Fibroblast of villous mesenchyme (primary cell): Measurements from ENCODE around the gene ZNF148. TPM values are rescaled to one million over a fixed set of nuclear protein-coding genes. Genes with fewer than 3 reads are reported as not detected.

Experiments
- DNase-seq: peaks from one replicate; pipeline ENCODE4 v3.0.0-alpha.2; 2010; ENCODE audit warnings: low read depth
- H3K4me3 ChIP-seq: 2 replicates; pipeline ENCODE4 v1.5.1; 2011; ENCODE audit warnings: low read depth, mild to moderate bottlenecking, low read length
- CTCF ChIP-seq: IDR thresholded peaks from 2 replicates; pipeline ENCODE4 v1.5.1; 2012; ENCODE audit warnings: low read depth, mild to moderate bottlenecking, low read length; ENCODE audit not compliant: insufficient read depth
- total RNA-seq: library from RNA; depleted of rRNA; stranded (reverse); fragments of >200 nt; gene quantifications from 2 replicates; pipeline ENCODE4 v1.2.3, GENCODE V29; 2012

Gene ZNF148
- total RNA-seq, 1 donor, result 42.7 TPM

DNA sequence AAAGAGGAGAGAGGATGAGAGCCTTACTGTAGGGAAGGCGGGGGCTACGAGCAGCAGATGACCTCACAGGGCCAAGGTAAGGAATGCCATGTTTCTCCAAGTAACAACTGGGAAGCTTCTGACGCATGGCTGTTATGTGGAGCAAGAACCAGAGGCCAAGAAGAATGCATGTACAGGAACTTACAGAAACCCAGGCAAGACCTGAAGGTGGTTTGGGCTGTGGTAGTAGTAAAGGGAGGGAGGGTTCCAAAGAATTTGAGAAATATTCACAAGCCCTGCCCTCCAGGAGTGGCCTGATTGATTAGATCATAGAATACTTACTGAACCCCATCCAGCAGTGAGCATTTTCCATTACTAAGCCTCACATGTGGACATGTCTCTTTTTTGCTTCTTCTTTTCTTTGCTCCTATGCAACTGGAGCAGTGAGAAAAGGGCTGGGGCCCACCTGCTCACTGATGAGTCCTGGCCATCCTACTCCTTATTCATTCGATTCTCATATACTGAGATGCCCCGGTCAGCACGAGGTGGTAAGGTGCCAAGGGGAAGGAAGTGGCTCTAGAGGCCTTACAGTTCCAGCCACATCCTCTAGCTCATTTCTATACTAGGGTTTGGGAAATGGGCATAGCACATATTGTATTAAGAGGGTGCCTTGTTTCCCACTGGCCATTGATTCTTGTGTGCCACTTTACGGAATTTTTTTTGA lies 154.2 kb downstream of the ZNF148 start:
- DNase-seq, result peak; percentile 17
- no peak overlapping the region for H3K4me3 ChIP-seq
- TF ChIP-seq CTCF, result no peak

DNA sequence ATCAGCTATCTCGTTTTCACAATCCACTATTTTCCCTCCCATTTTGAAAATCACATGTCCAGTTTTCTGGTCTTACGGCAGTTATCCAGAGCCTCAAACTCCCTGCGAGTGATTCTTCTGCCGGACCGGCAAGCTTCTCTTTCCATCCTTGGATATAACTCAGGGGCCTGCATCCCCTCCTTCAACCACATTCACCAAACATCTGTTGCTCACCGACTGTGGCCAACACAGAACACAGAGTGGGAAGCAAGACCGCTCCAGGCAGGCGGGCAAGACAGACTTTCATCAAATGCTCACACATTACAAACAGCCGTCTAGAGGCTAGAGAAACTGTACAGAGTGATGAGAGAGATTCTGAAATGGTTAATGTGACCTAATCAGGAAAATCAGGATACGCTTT lies 154.9 kb downstream of the ZNF148 start:
- no peak for DNase-seq
- H3K4me3 ChIP-seq, result no peak overlapping the region
- no peak for TF ChIP-seq CTCF

DNA sequence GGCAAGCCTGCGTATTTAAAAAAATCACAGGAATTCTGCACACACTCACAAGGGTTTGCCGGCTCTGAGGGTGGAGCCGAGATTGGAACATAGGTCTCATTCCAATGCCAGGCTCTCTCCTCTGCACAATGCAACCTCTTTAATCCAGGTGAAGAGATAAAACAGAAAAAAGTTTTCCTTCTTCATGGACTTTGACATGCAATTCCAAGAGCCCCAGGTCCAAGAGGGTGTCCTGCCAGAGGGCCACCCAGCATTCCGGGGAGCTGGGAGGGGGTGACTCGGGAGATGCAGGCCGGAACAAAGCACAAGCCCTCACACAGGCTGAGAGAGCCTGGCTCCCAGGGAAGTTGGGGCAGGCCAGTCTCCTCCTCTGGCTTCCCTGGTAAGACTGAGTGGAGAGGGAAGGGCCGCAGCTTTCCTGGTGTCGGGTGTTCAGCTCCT lies 155.8 kb downstream of the ZNF148 start:
- no peak overlapping the region for H3K4me3 ChIP-seq
- DNase-seq, result no peak
- no peak for TF ChIP-seq CTCF

DNA sequence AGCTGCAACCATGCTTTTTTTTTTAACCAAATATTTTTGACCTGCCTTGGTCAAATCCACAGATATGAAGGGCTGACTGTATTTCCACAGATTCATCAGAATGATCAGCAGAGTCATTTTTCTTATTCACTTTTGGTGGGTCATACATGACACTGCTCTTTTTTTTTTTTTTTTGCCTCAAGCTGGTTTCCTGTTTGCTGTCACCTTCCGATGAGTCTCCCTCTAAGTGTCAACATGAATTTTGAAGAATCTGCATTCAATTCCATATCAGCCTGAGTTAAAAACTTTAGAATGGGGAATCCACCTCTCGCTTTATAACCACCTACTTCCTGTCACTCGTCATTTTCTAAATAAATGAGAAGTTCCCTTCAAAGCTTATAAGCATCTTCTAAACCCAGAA lies 160.4 kb downstream of the ZNF148 start:
- H3K4me3 ChIP-seq, result no peak overlapping the region
- no peak for DNase-seq
- no peak for TF ChIP-seq CTCF

DNA sequence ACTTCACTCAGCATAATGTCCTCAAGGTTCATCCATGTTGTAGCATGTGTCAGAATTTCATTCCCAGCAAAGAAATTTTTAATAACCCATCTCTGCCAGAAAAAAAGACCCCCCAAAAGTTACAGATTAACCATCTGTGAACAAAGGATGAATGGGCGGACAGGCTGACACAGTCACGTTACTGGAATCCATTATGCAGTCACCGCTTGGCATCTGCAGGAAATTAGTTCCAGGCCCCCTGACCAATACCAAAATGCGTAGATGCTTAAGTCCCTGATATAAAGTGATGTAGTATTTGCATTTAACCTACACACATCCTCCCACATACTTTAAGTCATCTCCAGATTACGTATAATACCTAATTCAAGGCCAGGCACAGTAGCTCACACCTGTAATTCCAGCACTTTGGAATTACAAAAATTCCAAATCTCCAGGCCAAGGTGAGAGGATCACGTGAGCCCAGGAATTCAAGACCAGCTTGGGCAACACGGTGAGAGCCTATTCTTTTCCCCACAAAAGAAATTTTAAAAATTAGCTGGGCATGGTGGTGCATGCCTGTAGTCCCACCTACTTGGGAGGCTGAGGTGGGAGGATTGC lies 161.1 kb downstream of the ZNF148 start:
- TF ChIP-seq CTCF, result no peak

DNA sequence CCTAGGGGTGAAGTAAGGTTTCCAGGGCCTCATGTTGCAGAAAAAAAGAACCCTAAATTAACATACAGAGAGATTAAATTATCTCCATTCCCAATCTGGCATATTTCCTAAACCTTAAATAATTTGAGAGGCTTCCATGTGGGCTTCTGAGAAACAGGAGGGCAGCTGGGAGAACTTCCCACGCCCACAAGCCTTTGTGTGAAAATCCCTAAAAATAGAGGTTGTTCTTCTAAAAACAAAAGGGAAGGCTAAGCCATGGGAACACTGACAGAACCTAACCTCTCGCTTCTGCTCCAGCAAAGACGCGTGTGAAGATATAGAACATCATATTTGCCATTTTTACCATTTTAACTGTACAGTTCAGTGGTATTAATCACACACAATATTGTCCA lies 161.8 kb downstream of the ZNF148 start:
- TF ChIP-seq CTCF, result no peak
- no peak overlapping the region for H3K4me3 ChIP-seq
- no peak for DNase-seq

More for the DNA sequence above, 161.1 kb downstream of the ZNF148 start:
- H3K4me3 ChIP-seq, result no peak overlapping the region
- no peak for DNase-seq
